ENCODE data around the gene CEPT1. TPM values are rescaled to one million over a fixed set of nuclear protein-coding genes. Genes with fewer than 3 reads are reported as not detected.

The CEPT1 gene
- total and polyA plus RNA-seq, 2 donors (not counting 3 experiments of a cell fraction or from before 2014, with no cell fraction given), result 13.6 to 29.1 TPM

GRCh38 chr1:111175349-111175748, 35.3 kb downstream of the CEPT1 start:
- no peaks in the 10 kb centered on the region for H3K9me1 ChIP-seq (replicated peaks; ENCODE audit: control insufficient read depth, extremely low read depth, insufficient read depth, low read length)
- H3K4me3 ChIP-seq (replicated peaks in 1 of 3; ENCODE audit: insufficient read depth in 1 of 3, low read depth in 1 of 3, low read length in 3 of 3), result no peak overlapping the region
- POLR2A ChIA-PET, result no interaction called here
- no peak overlapping the region for H3K9ac ChIP-seq (replicated peaks; ENCODE audit: extremely low read depth, insufficient read depth, low read length)
- H4K20me1 ChIP-seq (replicated peaks; ENCODE audit: control insufficient read depth, extremely low read depth, insufficient read depth, low read length), result no peaks in the 10 kb centered on the region
- H2AFZ ChIP-seq (ENCODE audit: low read depth, low read length), result no peak overlapping the region
- DNase-seq (ENCODE audit: low read depth, low spot score), result no peak
- intact Hi-C loops (cut with micrococcal nuclease), result no loop called here
- H3K79me2 ChIP-seq (ENCODE audit: control insufficient read depth, insufficient read depth, low read length), result no peaks in the 10 kb centered on the region
- no peak overlapping the region for H3K4me2 ChIP-seq (ENCODE audit: insufficient read depth, low read length)
- H3K27me3 ChIP-seq (ENCODE audit: control insufficient read depth in 2 of 2, insufficient read depth in 2 of 2, low read length in 2 of 2), result no peaks in the 10 kb centered on the region
- H3K4me1 ChIP-seq (ENCODE audit: control insufficient read depth, extremely low read depth, insufficient read depth, low read length), result peaks cover 3% of the 10 kb centered on the region
- CTCF ChIA-PET, result no interaction called here
- peaks cover 2 to 7% of the 10 kb centered on the region in 2 experiments for H3K36me3 ChIP-seq (ENCODE audit: control insufficient read depth in 2 of 2, extremely low read depth in 1 of 2, insufficient read depth in 2 of 2, low read length in 2 of 2)
- TF ChIP-seq, protein P1, sequence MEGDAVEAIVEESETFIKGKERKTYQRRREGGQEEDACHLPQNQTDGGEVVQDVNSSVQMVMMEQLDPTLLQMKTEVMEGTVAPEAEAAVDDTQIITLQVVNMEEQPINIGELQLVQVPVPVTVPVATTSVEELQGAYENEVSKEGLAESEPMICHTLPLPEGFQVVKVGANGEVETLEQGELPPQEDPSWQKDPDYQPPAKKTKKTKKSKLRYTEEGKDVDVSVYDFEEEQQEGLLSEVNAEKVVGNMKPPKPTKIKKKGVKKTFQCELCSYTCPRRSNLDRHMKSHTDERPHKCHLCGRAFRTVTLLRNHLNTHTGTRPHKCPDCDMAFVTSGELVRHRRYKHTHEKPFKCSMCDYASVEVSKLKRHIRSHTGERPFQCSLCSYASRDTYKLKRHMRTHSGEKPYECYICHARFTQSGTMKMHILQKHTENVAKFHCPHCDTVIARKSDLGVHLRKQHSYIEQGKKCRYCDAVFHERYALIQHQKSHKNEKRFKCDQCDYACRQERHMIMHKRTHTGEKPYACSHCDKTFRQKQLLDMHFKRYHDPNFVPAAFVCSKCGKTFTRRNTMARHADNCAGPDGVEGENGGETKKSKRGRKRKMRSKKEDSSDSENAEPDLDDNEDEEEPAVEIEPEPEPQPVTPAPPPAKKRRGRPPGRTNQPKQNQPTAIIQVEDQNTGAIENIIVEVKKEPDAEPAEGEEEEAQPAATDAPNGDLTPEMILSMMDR (IDR thresholded peaks at IDR 0.05; ENCODE audit: extremely low read depth in 1 of 2, insufficient read depth in 1 of 2, low read depth in 1 of 2, low read length in 2 of 2), result no peak
- no peak for TF ChIP-seq EZH2 (IDR thresholded peaks at IDR 0.05; ENCODE audit: borderline replicate concordance, low read depth, low read length, severe bottlenecking)
- TF ChIP-seq GATA2 (IDR thresholded peaks at IDR 0.05; ENCODE audit: insufficient read depth, insufficient read length, low read depth, low read length), result no peak
- TF ChIP-seq FOS (IDR thresholded peaks at IDR 0.05; ENCODE audit: borderline replicate concordance, insufficient read depth, low read length), result no peak
- no peak for TF ChIP-seq JUN (IDR thresholded peaks at IDR 0.05; ENCODE audit: borderline replicate concordance, insufficient read depth, insufficient read length, low read depth)
- TF ChIP-seq POLR2A (IDR thresholded peaks at IDR 0.05; ENCODE audit: low read depth, low read length), result no peak
- H3K27ac ChIP-seq (ENCODE audit: insufficient read depth, low read depth, low read length), result no peak overlapping the region
- no peak for FAIRE-seq
- H3K9me3 ChIP-seq (replicated peaks; ENCODE audit: control insufficient read depth, insufficient read depth, low read length), result no peaks in the 10 kb centered on the region
- dilution Hi-C loops (cut with MboI; ENCODE audit: extremely low pct_ligation_motif_present, low sequenced_read_pairs), result no loop called here
- BruUV-seq (replicated peaks), result no TSS peak

DNA sequence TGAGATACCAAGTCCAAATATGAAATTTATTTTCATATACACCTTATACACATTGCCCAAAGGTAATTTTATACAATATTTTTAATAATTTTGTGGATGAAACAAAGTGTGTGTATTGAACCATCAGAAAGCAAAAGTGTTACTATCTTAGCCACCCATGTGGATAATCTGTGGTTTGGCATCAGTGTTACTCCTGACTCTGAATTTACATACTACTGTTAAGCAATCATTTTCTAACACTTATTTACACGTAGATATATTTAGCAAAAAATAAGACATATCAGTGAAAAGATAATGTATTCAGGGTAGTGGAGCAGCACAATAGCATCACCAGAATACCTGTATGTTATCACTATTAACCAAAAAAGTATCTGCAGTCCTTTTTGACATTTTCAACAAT, 36.7 kb downstream of the CEPT1 start:
- Histone ChIP-seq H3K79me2 (ENCODE audit: control insufficient read depth, insufficient read depth, low read length) (no peaks in the 10 kb centered on the region), H3K9me3 (replicated peaks; ENCODE audit: control insufficient read depth, insufficient read depth, low read length) (no peaks in the 10 kb centered on the region), H3K4me1 (ENCODE audit: control insufficient read depth, extremely low read depth, insufficient read depth, low read length) (peaks cover 3% of the 10 kb centered on the region), H2AFZ (ENCODE audit: low read depth, low read length) (no peak overlapping the region), H3K27me3 (ENCODE audit: control insufficient read depth in 2 of 2, insufficient read depth in 2 of 2, low read length in 2 of 2) (no peaks in the 10 kb centered on the region), H3K27ac (ENCODE audit: insufficient read depth, low read depth, low read length) (no peak overlapping the region), H4K20me1 (replicated peaks; ENCODE audit: control insufficient read depth, extremely low read depth, insufficient read depth, low read length) (no peaks in the 10 kb centered on the region), H3K4me2 (ENCODE audit: insufficient read depth, low read length) (no peak overlapping the region), H3K9me1 (replicated peaks; ENCODE audit: control insufficient read depth, extremely low read depth, insufficient read depth, low read length) (no peaks in the 10 kb centered on the region), H3K4me3 (replicated peaks in 1 of 3; ENCODE audit: insufficient read depth in 1 of 3, low read depth in 1 of 3, low read length in 3 of 3) (no peak overlapping the region), H3K36me3 (ENCODE audit: control insufficient read depth in 2 of 2, extremely low read depth in 1 of 2, insufficient read depth in 2 of 2, low read length in 2 of 2) (peaks cover 2 to 7% of the 10 kb centered on the region in 2 experiments), H3K9ac (replicated peaks; ENCODE audit: extremely low read depth, insufficient read depth, low read length) (no peak overlapping the region)
- BruUV-seq (replicated peaks), result no TSS peak
- ChIA-PET CTCF (no interaction called here), POLR2A (no interaction called here)
- FAIRE-seq (no peak), DNase-seq (ENCODE audit: low read depth, low spot score) (no peak)
- intact Hi-C loops (cut with micrococcal nuclease) (no loop called here), dilution Hi-C loops (cut with MboI; ENCODE audit: extremely low pct_ligation_motif_present, low sequenced_read_pairs) (no loop called here)
- TF ChIP-seq, protein P2, sequence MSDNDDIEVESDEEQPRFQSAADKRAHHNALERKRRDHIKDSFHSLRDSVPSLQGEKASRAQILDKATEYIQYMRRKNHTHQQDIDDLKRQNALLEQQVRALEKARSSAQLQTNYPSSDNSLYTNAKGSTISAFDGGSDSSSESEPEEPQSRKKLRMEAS (IDR thresholded peaks at IDR 0.05; ENCODE audit: insufficient read depth, insufficient read length), result no peak
- no peak for TF ChIP-seq POLR2AphosphoS5 (IDR thresholded peaks at IDR 0.05; ENCODE audit: insufficient read depth, low read depth, low read length)
- TF ChIP-seq MYC (IDR thresholded peaks at IDR 0.05; ENCODE audit: low read depth, low read length), result no peak
- TF ChIP-seq FOS (IDR thresholded peaks at IDR 0.05; ENCODE audit: borderline replicate concordance, insufficient read depth, low read length), result no peak

Measured in endothelial cell of umbilical vein (primary cell).